Stimulated activated CD8-positive, alpha-beta memory T cell treated with anti-CD3 and anti-CD28 coated beads, Interleukin-7, amount 100 ng/mL, for 24 hours (primary cell): ENCODE measurements around the gene KNL1.
"Not testable (repeated sequence)": the region's sequence is repeated elsewhere in the genome, so short reads cannot be mapped to it uniquely, and the experiment has no call there.

Experiments
- DNase-seq: peaks from one replicate; pipeline ENCODE4 v3.0.0-alpha.2; 2020; ENCODE audit warnings: low read depth

The KNL1 gene

GRCh38 chr15:40581796-40582195, 12.3 kb upstream of the KNL1 start:
- not testable (repeated sequence) for DNase-seq

GRCh38 chr15:40582726-40583246, 11.3 kb upstream of the KNL1 start:
- DNase-seq: no peak

GRCh38 chr15:40584191-40584590, 9.9 kb upstream of the KNL1 start:
- no peak for DNase-seq

GRCh38 chr15:40590667-40591050, 3.4 kb upstream of the KNL1 start:
- DNase-seq: no peak

GRCh38 chr15:40591389-40591788, 2.7 kb upstream of the KNL1 start:
- no peak for DNase-seq

GRCh38 chr15:40593165-40593564, 884 bp upstream of the KNL1 start:
- DNase-seq: no peak

GRCh38 chr15:40594429-40594836, 384 bp downstream of the KNL1 start:
- DNase-seq: no peak

GRCh38 chr15:40595219-40595618, 1.2 kb downstream of the KNL1 start:
- no peak for DNase-seq

- no peak for DNase-seq
Measured at GRCh38 chr15:40595773-40596172, 1.7 kb downstream of the KNL1 start.

- no peak for DNase-seq
Measured at GRCh38 chr15:40597024-40597423, 3.0 kb downstream of the KNL1 start.

GRCh38 chr15:40598126-40598525, 4.1 kb downstream of the KNL1 start:
- DNase-seq: no peak

- DNase-seq: no peak
Measured at GRCh38 chr15:40598672-40599071, 4.6 kb downstream of the KNL1 start.

GRCh38 chr15:40600956-40601355, 6.9 kb downstream of the KNL1 start:
- DNase-seq: no peak

GRCh38 chr15:40603935-40604334, 9.9 kb downstream of the KNL1 start:
- DNase-seq: no peak

- no peak for DNase-seq
Measured at GRCh38 chr15:40613080-40613479, 19.0 kb downstream of the KNL1 start.

- no peak for DNase-seq
Measured at GRCh38 chr15:40618023-40618422, 24.0 kb downstream of the KNL1 start.

- DNase-seq: no peak
Measured at GRCh38 chr15:40618906-40619305, 24.9 kb downstream of the KNL1 start.

- no peak for DNase-seq
Measured at GRCh38 chr15:40623361-40623760, 29.3 kb downstream of the KNL1 start.

GRCh38 chr15:40630313-40630712, 36.3 kb downstream of the KNL1 start:
- DNase-seq: no peak

GRCh38 chr15:40633178-40633577, 39.1 kb downstream of the KNL1 start:
- DNase-seq: no peak

GRCh38 chr15:40637221-40637745, 43.2 kb downstream of the KNL1 start:
- DNase-seq: no peak

GRCh38 chr15:40639677-40640076, 45.6 kb downstream of the KNL1 start:
- DNase-seq: no peak

GRCh38 chr15:40647523-40647922, 53.5 kb downstream of the KNL1 start:
- no peak for DNase-seq

GRCh38 chr15:40650479-40650878, 56.4 kb downstream of the KNL1 start:
- no peak for DNase-seq

- DNase-seq: no peak
Measured at GRCh38 chr15:40660686-40661085, 66.6 kb downstream of the KNL1 start.
